HCT116 (cell line): ENCODE measurements around the gene FUOM.

ENCODE experiments used
- ATF3 ChIP-seq: IDR thresholded peaks from 2 replicates; pipeline ENCODE4 v1.6.1; 2012
- CEBPB ChIP-seq: IDR thresholded peaks from 2 replicates; pipeline ENCODE4 v1.6.1; 2012; ENCODE audit warnings: low read depth
- EGR1 ChIP-seq: IDR thresholded peaks from 2 replicates; pipeline ENCODE4 v1.6.1; 2012; ENCODE audit warnings: low read depth
- EZH2 ChIP-seq: fragments of 200-600 bp; sonication (generic); IDR thresholded peaks from 2 replicates; pipeline ENCODE4 v1.6.1; 2017; ENCODE audit warnings: antibody characterized with exemption, mixed run types
- EZH2phosphoT487 ChIP-seq: fragments of 200-600 bp; IDR thresholded peaks from 2 replicates; pipeline ENCODE4 v1.6.1; 2018; ENCODE audit warnings: antibody characterized with exemption, borderline replicate concordance
- FOSL1 ChIP-seq: IDR thresholded peaks from 2 replicates; pipeline ENCODE4 v1.6.1; 2012; ENCODE audit warnings: low read depth
- POLR2A ChIP-seq: IDR thresholded peaks from 2 replicates; pipeline ENCODE4 v1.7.0; 2011; ENCODE audit warnings: borderline replicate concordance; ENCODE audit not compliant: insufficient read depth, insufficient read length; ENCODE audit errors: extremely low read depth
- POLR2AphosphoS5 ChIP-seq: IDR thresholded peaks from 2 replicates; pipeline ENCODE4 v1.6.1; 2011; ENCODE audit warnings: mild to moderate bottlenecking, low read depth, low read length, moderate library complexity
- RAD21 ChIP-seq: IDR thresholded peaks from 2 replicates; pipeline ENCODE4 v1.6.1; 2012; ENCODE audit warnings: low read depth, mild to moderate bottlenecking
- SIN3A ChIP-seq: IDR thresholded peaks from 2 replicates; pipeline ENCODE4 v1.6.1; 2012; ENCODE audit warnings: low read depth
- SP1 ChIP-seq: IDR thresholded peaks from 2 replicates; pipeline ENCODE4 v1.6.1; 2012; ENCODE audit warnings: low read depth
- ZFX ChIP-seq: fragments of 450-650 bp; IDR thresholded peaks from 2 replicates; pipeline ENCODE4 v1.6.1; 2017
- TF ChIP-seq, protein P1 (sequence below), 3 experiments: fragments of 200-600 bp in 1 of 3; sonication (generic) in 1 of 3; IDR thresholded peaks in 2 of 3; conservative IDR thresholded peaks in 1 of 3; 2 replicates each; pipeline ENCODE4 v1.5.1; 2012 to 2017; ENCODE audit warnings: low read depth in 2 of 3, low read length in 2 of 3, antibody characterized with exemption in 1 of 3, borderline replicate concordance in 1 of 3, control low read depth in 1 of 3, mild to moderate bottlenecking in 1 of 3, mixed read lengths in 1 of 3, mixed run types in 1 of 3, moderate library complexity in 1 of 3; ENCODE audit not compliant: insufficient read depth in 1 of 3

DNA sequence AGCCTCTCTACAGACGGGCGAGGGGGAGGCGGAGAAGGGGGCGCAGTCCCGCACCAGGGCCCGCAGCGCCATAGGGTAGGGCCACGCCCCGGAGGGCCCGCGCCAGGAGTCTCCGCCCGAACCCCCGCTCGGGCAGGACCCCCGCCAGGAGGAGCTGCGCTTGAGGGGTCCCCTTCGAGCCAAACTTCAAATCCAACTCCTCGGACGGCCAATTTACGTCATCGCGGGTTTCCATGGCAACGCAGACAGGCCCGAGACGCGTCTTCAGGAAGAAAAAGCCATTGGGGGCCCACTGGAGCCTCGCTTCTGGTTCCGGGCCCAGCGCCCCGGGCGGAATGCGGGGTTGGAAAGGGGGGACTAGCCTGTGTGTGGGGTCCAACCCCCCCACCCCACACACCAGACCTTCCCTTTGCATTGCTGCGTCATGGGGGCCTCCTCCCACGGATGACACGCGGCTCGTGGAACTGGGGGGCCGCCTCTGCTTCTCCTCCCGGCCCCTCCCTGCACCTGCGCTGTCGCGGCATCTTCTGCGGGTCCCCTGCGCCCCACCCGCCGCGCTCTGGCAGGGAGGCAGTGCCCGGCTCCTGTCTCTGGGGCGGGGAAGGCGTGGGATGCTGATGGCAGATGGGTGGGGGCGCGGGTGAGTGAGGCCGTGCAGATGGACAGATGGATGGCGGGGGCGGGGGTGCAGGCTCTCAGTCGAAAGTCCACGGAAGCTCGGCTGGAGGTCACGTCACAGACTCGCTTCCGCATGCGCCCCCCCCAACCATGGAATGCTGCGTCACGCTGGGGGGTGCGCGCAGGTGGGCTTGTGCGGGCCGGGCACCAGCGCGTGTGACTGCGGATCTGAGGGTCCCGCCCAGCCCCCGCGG is 22.3 kb downstream of the FUOM start:
- TF ChIP-seq SP1 (no peak), SIN3A (no peak), CEBPB (no peak), POLR2A (no peak), EGR1 (no peak), EZH2 (no peak), RAD21 (no peak), POLR2AphosphoS5 (no peak), FOSL1 (no peak), EZH2phosphoT487 (no peak), ATF3 (no peak), ZFX (no peak)
- TF ChIP-seq, protein P1, sequence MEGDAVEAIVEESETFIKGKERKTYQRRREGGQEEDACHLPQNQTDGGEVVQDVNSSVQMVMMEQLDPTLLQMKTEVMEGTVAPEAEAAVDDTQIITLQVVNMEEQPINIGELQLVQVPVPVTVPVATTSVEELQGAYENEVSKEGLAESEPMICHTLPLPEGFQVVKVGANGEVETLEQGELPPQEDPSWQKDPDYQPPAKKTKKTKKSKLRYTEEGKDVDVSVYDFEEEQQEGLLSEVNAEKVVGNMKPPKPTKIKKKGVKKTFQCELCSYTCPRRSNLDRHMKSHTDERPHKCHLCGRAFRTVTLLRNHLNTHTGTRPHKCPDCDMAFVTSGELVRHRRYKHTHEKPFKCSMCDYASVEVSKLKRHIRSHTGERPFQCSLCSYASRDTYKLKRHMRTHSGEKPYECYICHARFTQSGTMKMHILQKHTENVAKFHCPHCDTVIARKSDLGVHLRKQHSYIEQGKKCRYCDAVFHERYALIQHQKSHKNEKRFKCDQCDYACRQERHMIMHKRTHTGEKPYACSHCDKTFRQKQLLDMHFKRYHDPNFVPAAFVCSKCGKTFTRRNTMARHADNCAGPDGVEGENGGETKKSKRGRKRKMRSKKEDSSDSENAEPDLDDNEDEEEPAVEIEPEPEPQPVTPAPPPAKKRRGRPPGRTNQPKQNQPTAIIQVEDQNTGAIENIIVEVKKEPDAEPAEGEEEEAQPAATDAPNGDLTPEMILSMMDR (IDR thresholded peaks at IDR 0.05 in 2 of 3, conservative IDR thresholded peaks at IDR 0.05 in 1 of 3; ENCODE audit: borderline replicate concordance in 1 of 3, insufficient read depth in 1 of 3, low read depth in 2 of 3, low read length in 2 of 3): no peak
